HEK293 (cell line): ENCODE measurements around the gene RIOK1.

Experiments
- CTCF ChIP-seq: fragments of 450-650 bp; formaldehyde crosslinking; IDR thresholded peaks from 2 replicates; pipeline ENCODE4 v1.5.1; 2016; ENCODE audit warnings: missing biosample characterization, missing genetic modification characterization
- ELK4 ChIP-seq: IDR thresholded peaks from 2 replicates; pipeline ENCODE4 v1.6.1; 2011; ENCODE audit warnings: mild to moderate bottlenecking, low read depth, low read length, borderline replicate concordance
- GFI1B ChIP-seq: fragments of 450-650 bp; formaldehyde crosslinking; IDR thresholded peaks from 2 replicates; pipeline ENCODE4 v1.5.1; 2016; ENCODE audit warnings: missing biosample characterization, missing genetic modification characterization
- KLF9 ChIP-seq: fragments of 450-650 bp; formaldehyde crosslinking; IDR thresholded peaks from 2 replicates; pipeline ENCODE4 v1.5.1; 2016; ENCODE audit warnings: missing biosample characterization, missing genetic modification characterization, low read depth
- ZBTB10 ChIP-seq: fragments of 450-650 bp; formaldehyde crosslinking; IDR thresholded peaks from 2 replicates; pipeline ENCODE4 v1.5.1; 2016; ENCODE audit warnings: missing biosample characterization, missing genetic modification characterization
- ZFP41 ChIP-seq: fragments of 450-650 bp; formaldehyde crosslinking; IDR thresholded peaks from 2 replicates; pipeline ENCODE4 v1.5.1; 2016; ENCODE audit warnings: missing biosample characterization, missing genetic modification characterization, borderline replicate concordance
- ZNF175 ChIP-seq: fragments of 450-650 bp; formaldehyde crosslinking; IDR thresholded peaks from 2 replicates; pipeline ENCODE4 v1.5.1; 2016; ENCODE audit warnings: missing biosample characterization, missing genetic modification characterization
- ZNF19 ChIP-seq: fragments of 450-650 bp; formaldehyde crosslinking; IDR thresholded peaks from 2 replicates; pipeline ENCODE4; 2016; ENCODE audit warnings: missing biosample characterization, missing genetic modification characterization, low read depth
- ZNF24 ChIP-seq: fragments of 450-650 bp; formaldehyde crosslinking; IDR thresholded peaks from 2 replicates; pipeline ENCODE4 v1.5.1; 2016; ENCODE audit warnings: missing biosample characterization, missing genetic modification characterization
- ZNF274 ChIP-seq, 2 experiments: fragments of 200-500 bp in 1 of 2; fragments of 450-650 bp in 1 of 2; sonication (Bioruptor generic) in 1 of 2; formaldehyde crosslinking in 1 of 2; IDR thresholded peaks; 2 replicates each; pipeline versions ENCODE4 v1.5.1 to v1.6.1; 2014 to 2016; ENCODE audit warnings: borderline replicate concordance in 1 of 2, inconsistent platforms in 1 of 2, low read length in 1 of 2, missing biosample characterization in 1 of 2, missing genetic modification characterization in 1 of 2
- ZNF280C ChIP-seq: fragments of 450-650 bp; formaldehyde crosslinking; IDR thresholded peaks from 2 replicates; pipeline ENCODE4 v1.5.1; 2016; ENCODE audit warnings: missing biosample characterization, missing genetic modification characterization
- ZNF292 ChIP-seq: fragments of 450-650 bp; formaldehyde crosslinking; IDR thresholded peaks from 2 replicates; pipeline ENCODE4 v1.5.1; 2016; ENCODE audit warnings: low read depth, missing biosample characterization, missing genetic modification characterization, borderline replicate concordance
- ZNF513 ChIP-seq: fragments of 450-650 bp; IDR thresholded peaks from 2 replicates; pipeline ENCODE4 v1.5.1; 2018; ENCODE audit warnings: missing biosample characterization, missing genetic modification characterization
- ZNF776 ChIP-seq: fragments of 450-650 bp; formaldehyde crosslinking; IDR thresholded peaks from 2 replicates; pipeline ENCODE4 v1.5.0; 2017; ENCODE audit warnings: missing biosample characterization, missing genetic modification characterization, borderline replicate concordance

GRCh38 chr6:7410851-7411250 is 21.2 kb downstream of the RIOK1 start:
- no peak for TF ChIP-seq ZFP41
- no peak for TF ChIP-seq ZNF513 (tag by site-specific recombination)
- TF ChIP-seq CTCF = no peak
- no peak for TF ChIP-seq ZNF175 (tag by site-specific recombination)
- no peak for TF ChIP-seq ZNF274 (IDR thresholded peaks at IDR 0.05; ENCODE audit: low read length)
- TF ChIP-seq ZNF274 (tag by site-specific recombination; IDR thresholded peaks at IDR 0.05; ENCODE audit: borderline replicate concordance) = no peak
- TF ChIP-seq KLF9 = no peak
- no peak for TF ChIP-seq ELK4
- no peak for TF ChIP-seq ZNF24 (tag by site-specific recombination)
- TF ChIP-seq GFI1B (tag by site-specific recombination) = no peak
- no peak for TF ChIP-seq ZNF280C (tag by site-specific recombination)
- TF ChIP-seq ZNF776 (tag by site-specific recombination) = no peak
- no peak for TF ChIP-seq ZNF292 (tag by site-specific recombination)
- no peak for TF ChIP-seq ZBTB10 (tag by site-specific recombination)
- TF ChIP-seq ZNF19 (tag by site-specific recombination) = no peak
